Measurements from ENCODE around the gene SORCS2. TPM values are rescaled to one million over a fixed set of nuclear protein-coding genes. Genes with fewer than 3 reads are reported as not detected.

Gene SORCS2
- total RNA-seq, 1 donor: under 0.01 TPM

DNA sequence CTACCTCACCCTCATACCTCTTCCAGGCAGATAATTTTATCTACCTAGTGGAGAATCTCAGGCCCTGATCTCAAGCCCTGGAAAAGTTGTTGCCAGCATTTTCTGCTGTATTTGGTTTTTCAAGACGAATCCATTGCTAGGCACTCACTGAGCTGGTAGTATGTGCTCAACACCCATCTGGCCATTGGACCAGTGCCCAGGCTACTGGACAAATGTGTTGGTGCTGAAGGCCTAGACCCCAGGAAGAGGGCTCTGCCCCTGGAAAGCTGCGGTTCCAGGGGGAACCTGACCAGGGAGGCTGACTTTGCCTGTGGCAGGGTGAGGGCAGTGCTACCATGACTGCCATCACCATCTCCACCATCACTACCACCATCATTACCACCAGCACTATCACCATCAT is 170.0 kb downstream of the SORCS2 start:
- DNase-seq (ENCODE audit: low read depth in 2 of 3, low spot score in 2 of 3): no peak

DNA sequence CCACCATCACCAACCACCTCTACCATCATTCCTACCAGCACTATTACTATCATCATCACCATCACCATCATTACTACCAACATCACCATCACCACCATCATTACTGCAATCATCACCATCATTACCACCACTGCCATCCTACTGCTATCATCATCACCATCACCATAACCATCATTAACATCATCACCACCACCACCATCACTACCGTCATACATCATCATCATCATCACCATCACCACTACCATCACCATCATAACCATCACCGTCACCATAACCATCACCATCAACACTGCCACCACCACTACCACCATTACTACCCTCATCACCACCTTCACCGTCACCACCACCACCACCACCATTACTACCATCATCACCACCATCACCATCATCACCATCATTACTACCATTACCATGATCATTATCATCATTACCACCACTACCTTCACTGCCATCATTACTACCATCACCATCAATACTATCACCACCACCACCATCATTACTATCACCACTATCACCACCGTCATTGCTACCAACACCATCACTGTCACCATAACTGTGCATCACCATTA is 170.6 kb downstream of the SORCS2 start:
- DNase-seq (ENCODE audit: low read depth in 2 of 3, low spot score in 2 of 3): no peak

DNA sequence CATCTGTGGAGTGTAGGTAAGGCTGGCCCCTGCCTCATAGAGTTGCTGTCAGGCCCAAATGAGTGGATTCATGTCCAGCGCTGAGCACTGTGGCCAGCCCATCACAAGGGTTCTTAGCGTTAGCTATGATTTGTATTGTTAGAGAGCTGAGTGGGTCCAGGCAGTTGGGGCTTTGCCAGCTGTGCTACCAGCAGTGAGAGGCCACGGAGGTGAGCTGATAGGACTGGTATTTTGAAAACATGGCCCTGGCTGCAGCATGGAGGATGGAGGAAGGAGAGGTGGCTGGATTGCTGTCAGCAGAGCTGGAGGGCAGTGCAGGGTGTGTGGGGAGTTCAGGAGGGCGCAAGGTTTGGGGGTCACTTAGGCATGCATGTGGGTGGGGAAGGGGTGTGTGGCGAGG is 172.6 kb downstream of the SORCS2 start:
- DNase-seq (ENCODE audit: low read depth in 2 of 3, low spot score in 2 of 3): no peak

DNA sequence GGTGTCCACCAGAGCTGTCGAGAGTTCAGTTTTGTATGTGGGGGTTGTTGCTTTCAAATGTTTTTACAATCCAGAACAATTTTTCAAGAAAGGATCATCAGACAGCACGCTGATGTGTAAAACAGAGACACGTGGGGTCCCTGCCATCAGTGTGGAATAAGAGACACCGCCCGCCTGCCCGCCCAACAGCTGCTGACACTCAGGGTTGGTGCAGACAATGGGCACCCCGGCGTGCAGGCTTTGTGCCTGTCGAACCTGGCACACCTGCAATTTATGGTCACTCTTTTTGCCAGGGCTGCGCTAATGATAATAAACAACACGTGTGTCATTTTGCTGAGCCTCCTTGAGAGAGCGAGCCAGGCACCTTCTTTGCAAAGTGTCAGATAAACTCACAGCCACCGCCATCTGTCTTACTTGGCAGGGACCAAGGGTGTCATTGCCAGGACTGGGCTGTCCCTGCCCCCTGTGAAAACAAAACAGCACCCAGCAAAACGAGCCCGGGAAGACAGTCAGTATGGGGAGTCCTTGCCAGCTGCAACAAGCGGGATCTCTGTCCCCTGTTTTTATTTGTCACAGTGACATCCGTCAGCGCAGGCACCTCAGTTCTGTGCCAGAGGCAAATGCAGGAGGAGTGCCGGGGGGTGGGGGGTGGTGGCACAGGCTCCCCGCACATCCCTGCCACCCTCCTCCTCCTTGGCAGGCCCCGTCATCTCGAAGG is 173.3 kb downstream of the SORCS2 start:
- no peak for DNase-seq (ENCODE audit: low read depth in 2 of 3, low spot score in 2 of 3)

DNA sequence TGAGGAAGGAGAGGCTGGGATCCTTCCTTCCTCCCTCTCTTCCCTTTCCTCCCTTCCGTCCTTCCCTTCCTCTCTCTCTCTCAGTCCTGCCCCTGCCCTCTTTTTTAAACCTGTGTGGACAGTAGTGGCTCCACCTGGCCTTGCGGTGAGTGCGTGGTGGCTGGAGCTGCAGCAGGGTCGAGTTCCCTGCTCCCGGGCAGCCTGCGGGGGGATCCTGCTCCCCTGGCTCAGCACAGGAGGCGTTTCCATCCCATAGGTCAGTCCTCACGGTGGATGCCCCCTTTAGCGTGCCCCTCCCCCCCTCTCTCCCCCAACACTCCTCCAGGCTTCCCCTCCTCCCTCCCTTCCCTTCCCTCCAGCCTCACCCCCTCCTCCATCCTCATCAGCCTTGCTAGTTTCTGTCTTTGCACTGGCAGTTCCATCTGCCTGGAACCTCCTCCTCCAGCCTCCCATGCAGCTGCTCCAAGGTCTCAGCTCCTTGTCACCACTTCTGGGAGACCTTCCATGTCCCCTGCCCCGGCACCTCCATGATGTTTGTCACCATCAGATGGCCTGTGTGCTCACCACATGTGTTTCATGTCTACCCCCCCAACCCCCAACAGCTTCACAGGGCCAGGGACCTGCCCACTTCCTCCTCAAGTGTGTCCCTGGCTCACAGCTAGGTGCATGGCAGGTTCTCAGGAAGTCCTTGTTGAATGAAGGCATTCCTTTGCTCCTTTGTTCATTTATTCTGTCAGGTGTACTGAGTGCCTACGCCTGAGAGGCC is 174.0 kb downstream of the SORCS2 start:
- peak in 1 of 3 donors; percentile 31 for DNase-seq (ENCODE audit: low read depth in 2 of 3, low spot score in 2 of 3)

DNA sequence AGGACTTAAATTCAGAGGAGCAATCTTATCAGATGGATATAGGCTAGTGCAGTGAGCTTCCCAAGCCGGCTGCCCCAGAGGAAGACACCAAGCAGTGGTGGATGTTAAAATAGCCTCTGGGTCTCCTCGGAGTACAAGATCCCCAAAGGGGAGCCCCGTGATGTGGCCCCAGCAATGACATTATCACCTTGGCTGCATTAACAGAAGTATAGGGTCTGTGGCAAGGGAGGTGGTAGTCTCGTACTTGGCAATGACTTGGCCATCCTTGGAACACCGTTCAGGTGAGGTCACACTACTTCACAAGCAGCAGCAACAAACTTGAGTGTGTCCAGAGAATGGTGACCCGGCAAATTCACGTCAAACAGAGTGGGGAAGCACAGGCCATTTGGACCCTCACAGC is 174.6 kb downstream of the SORCS2 start:
- DNase-seq (ENCODE audit: low read depth in 2 of 3, low spot score in 2 of 3): no peak

DNA sequence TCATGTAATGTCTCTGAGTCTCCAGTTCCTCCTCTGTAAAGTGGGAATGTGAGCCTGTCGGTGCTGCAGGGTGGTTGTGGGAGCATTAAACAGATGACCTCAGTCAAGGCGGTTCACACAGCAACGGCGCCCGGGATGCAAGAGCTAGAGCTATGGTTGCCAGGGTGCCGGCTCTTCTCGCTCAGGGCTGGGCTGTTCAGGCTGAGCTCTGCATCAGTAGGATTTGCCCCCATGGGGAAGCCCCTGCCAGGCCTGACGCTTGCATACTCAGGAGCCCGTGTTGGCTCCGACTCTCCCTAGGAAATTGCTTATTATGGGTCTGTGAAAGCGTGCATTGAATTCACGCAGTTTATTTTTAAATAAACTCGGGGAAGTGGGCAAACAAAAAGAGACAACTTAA is 175.1 kb downstream of the SORCS2 start:
- DNase-seq (ENCODE audit: low read depth in 2 of 3, low spot score in 2 of 3): no peak

DNA sequence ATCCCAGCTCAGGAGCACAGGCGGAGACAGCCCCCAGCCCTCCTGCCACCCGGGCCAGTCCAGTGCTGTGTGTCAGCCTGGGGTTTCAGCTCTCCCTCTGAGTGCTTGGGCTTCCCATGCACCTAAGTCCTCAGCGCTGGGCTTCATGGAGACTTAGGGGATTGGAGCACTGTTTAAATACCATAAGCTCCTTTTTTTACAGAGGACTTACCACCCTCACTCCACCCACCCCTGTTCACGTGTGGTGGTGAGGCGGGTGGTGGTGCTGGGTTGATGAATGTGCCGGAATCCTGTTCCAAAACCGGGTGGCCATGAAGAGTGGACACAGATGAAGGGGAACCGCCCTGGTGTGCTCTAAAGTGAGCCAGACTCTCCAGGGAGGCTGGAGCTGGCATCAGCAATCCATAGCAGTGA is 175.5 kb downstream of the SORCS2 start:
- DNase-seq (ENCODE audit: low read depth in 2 of 3, low spot score in 2 of 3): no peak

DNA sequence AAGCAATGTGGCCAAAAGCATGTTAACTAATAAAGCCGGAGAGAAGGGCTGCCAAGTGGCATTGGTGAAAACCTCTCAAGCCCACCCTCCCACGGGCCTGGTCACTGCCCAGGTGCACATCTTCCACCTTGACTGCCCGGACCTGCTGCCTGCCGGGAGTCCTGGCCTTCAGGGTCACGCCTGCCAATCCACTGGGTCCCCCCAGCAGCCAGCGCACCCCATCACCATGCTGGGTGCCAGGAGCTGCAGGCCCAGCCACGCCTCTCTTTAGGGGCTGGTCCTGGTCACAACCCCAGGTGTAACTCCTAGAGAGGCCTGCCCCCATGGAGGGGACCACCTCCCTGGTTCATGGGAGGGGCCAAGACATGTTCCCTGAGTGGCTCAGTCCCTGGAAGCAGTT is 176.0 kb downstream of the SORCS2 start:
- no peak for DNase-seq (ENCODE audit: low read depth in 2 of 3, low spot score in 2 of 3)

DNA sequence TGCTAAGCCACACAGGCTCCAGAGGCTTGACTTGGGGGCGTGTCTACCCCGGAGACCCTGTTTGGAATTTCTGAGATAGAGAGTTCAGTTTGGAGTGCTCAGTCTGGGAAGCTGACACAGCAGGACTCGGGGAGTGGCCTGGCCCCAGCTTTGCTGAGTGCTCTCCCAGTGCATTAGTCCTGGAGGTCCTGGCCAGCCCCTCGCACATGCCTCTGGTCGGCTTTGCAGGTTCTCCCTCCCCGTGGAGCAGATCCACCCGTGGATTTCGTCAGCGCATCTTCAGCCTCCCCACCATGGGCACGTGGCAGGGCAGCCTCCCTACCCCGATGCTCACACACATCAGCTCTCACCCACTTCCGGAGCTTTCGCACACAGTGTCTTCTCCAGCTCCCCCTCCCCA is 177.2 kb downstream of the SORCS2 start:
- no peak for DNase-seq (ENCODE audit: low read depth in 2 of 3, low spot score in 2 of 3)

DNA sequence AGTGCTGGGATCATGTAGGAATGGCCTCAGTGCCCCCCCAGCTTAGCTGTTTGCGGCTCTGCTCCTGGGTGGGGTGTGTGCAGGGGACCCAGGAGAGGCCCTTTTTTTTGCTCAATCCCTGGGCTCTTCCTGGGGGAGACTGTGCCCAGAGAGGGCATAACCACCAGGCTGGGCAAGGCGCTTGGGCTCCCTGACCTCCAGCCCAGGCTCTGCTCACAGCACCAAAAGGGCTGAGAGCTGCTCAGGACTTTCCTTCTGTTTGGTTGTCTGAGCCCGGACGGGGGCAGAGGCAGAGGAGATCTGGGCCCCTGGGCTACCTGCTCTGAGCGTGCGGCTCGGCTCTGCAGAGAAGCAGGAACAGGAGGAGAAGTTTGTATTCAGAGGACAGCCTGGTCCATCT is 177.7 kb downstream of the SORCS2 start:
- DNase-seq (ENCODE audit: low read depth in 2 of 3, low spot score in 2 of 3): no peak

DNA sequence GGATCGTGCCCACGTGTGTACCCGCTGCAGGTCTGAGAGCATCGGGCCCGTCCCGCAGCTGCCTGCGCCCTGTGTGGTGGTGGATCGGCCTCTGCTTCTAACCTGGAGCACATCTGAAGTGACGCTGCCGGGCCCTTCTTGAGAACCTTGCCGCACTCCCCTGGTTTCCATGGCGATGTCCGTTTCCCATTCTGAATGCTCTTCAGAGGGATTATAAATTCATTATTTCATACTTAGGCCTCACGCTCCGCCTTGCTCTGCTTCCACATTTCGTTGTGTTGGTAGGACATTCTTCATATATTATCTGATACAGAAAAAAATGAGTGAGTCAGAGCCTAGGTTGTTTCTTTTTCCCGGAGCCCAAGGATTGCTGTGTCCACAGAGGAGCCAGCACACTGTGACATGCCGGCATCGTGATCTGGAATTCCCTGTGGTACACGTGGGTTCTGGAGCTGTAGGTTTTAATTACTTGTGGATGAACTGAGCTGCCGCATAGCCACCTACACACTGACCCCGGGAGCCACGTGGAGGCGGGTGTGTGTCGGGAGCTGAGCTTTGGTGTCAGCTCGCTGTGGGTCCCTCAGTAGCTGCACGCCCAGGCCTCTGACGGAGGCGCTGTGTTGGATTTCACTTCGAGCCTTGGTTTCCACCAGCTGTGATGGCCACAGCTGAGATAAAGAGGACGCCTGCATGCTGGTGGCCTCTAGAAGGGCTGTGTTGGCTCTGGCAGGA is 179.0 kb downstream of the SORCS2 start:
- DNase-seq (ENCODE audit: low read depth in 2 of 3, low spot score in 2 of 3): no peak

DNA sequence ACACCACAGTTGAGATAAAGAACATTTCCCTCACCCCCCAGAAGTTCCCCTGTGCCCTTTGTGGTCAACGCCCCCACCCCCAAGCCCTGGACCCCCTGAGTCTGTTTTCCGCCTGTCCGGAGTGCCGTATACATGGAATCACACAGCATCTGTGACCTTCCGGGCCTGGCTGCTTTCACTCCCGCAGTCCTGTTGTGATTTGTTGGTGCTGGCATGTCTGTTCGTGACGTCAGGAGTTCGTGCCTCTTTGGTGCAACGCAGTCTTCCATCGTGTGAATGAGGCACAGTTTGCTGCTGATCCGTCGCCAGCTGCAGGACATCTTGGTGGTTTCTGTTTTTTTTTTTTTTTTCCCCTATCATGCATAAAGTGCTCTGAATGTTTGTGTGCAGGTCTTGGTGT is 180.3 kb downstream of the SORCS2 start:
- DNase-seq (ENCODE audit: low read depth in 2 of 3, low spot score in 2 of 3): no peak

DNA sequence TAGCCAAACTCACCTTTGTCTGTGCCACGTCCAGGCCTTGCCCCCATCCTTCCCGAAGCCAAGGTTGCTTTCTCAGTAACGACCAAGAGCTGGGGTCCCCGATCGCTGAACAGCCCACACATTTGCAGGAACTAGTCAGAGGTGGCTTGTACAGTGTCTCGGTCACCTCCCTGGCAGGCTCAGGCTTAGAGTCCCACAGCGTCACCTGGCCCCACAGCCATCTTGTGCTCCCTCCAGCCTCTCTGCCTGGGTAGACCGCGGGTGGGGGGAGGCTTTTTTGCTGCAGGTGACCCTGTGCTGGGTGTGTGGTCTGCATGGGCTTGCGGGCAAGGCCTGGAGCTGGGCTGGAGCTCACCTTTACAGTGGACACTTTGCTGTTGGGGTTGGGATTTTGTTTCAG is 182.2 kb downstream of the SORCS2 start:
- DNase-seq (ENCODE audit: low read depth in 2 of 3, low spot score in 2 of 3): no peak

DNA sequence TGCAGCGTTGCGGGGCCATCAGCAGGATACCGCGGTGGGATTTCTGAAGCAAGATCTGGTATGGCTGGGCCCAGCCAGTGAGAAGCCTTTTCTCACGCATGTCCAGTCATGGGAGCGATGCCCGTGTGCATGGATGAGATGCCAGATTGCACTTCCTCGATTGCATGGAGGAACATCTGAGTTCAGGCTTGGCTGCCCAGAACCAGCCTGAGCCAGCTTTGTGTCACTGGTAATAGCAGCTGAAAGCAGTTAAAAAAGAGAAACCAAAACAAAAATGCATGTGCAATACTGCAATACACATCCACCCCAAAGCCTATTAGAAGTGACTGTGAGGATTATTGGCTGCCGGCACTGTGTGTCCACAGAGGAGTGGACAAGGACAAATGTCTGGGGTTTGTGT is 183.1 kb downstream of the SORCS2 start:
- peak in 1 of 3 donors; percentile 39 for DNase-seq (ENCODE audit: low read depth in 2 of 3, low spot score in 2 of 3)

DNA sequence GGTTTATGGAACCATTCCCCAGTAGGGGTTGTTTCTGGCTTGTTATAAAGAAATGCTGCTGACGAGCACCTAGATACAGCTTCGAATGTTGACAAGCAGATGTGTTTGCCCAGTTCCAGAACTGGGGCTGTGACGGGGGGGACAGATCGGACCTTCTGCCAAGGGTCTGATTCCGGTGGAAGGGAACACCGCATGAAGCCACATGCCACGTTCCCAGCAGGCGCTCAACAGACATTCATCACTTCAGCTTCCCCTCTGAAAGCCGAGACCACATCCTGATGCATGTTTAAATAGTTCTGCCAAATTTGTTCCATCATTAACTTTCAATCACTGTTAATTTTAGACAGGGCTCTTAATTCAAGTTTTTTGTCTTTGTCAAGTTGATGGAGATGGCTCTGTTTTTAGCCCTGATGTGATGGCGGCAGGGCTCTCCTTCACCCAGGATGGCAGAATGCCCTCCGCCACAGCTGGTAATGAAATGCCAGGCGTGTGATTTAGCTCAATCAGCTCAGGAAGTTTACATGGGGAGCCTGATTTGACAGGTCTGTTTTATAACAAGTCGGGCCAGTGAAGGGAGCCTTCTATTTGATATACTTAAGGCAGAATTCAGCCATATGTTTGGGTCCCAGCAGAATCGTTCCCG is 185.0 kb downstream of the SORCS2 start:
- peak in 2 of 3 donors; percentile 35 to 78 for DNase-seq (ENCODE audit: low read depth in 2 of 3, low spot score in 2 of 3)

DNA sequence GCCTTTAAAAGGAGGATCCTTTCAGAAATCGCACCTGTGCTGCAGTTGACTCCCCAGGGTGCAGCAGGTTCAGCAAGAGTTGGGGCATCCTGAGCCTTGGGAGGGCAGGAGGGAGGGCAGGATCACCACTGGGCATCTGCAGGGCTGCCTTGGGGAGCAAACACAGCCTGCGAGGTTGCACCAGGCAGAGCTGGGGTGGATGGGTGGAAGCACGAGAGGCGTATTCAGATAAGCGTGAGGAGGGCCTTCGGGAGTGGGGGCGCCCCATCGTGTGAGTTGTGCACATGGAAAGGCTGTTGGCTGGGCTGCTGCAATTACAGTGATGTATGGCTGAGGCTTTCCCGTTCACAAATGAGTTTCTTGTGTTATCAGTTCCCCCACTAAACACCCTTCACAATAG is 186.8 kb downstream of the SORCS2 start:
- no peak for DNase-seq (ENCODE audit: low read depth in 2 of 3, low spot score in 2 of 3)

DNA sequence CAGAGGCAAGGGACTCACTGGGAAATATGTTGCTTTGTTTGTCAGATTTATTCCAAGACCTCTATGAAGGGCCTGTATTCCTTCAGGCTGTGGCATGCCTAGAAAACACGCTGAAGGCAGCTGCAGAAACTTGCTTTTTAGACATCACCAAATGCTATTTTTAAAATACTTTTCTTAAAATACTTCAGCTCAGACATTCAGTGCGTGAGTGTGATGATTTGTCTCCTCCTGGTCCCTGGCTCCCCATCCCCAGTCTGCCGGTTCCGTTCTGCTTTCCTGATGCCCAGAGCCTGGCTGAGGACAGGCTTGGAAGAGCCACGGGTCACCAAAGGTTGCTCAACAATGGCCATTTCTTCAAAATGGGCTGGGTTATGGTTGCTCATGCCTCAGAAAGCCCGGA is 187.4 kb downstream of the SORCS2 start:
- no peak for DNase-seq (ENCODE audit: low read depth in 2 of 3, low spot score in 2 of 3)

DNA sequence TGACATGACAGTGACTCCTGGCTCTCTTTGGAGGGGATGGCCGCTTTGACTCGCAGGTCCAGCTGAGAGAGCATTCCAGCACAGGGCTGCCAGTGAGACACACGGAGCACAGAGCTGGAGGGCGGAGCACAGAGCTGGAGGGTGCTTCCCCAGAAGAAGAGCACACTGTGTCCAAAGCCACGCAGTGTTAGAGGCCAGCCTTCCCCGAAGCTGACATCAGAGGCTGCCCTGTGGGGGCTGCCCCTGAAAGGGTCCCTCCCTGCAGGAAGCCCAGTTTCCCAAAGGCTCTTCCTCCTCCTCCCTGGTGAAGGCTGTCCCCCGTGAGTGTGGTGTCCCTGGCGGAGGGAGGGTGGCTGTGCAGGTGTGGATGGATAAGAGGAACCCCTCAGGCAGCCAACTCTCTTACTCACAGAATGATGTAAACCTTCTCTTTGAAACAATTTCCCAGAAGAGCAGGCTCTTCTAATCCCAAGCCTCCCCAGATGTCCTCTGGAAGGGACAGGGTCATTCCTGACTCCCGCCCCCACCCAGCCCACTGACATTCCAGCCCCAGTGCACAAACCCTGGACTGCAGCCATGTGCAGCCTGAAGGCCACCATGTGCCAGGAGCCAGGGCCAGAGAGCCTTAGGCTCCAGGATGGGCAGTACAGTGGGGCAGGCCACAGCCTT is 189.0 kb downstream of the SORCS2 start:
- DNase-seq (ENCODE audit: low read depth in 2 of 3, low spot score in 2 of 3): no peak

DNA sequence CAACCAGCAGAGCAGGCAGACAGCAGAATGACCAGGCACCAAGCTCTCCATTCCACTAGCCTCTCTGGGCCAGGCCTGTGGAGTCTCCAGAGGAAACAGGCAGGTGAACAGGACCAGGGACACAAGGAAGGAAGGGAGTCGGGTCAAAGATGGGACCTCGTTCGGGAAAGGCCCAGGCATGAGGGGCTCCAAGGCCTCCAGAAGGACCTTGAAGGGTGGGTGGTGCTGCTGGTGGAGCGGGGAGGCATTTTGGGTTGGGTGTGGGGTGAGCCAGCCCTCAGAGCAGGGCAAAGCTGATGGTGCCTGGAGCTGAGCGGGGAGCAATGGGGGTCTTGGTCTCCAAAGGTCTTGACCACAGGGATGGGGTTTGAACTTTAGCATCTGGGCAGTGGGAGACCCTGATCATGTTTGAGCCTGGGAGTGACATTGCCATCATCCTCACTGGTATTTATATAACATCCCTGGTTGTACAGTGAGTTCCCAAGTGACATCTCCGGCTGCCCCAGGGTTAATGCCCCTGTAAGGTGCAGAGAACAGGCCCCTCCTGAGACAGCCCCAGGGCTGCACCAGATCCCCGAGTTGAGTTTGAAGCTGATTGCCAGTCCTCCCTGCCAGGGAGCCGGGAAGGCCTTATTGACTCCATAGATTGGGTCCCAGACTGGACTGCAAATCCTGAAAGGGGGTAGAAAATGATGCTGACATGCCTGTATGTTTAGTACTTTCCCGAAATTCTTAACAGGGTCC is 189.7 kb downstream of the SORCS2 start:
- DNase-seq (ENCODE audit: low read depth in 2 of 3, low spot score in 2 of 3): no peak

All from hematopoietic multipotent progenitor cell (in vitro differentiated cells).